LNCAP (cell line): ENCODE measurements around the gene MED25.

Experiments used
- CTCF ChIP-seq: fragments of 450-650 bp; IDR thresholded peaks from 2 replicates; pipeline ENCODE4 v1.5.1; 2017; ENCODE audit warnings: mild to moderate bottlenecking

MED25 gene

GRCh38 chr19:49874503-49875157 lies 56.5 kb downstream of the MED25 start:
- no peak for TF ChIP-seq CTCF

- TF ChIP-seq CTCF: no peak
These were observed 57.1 kb downstream of the MED25 start for GRCh38 chr19:49875177-49875576.

GRCh38 chr19:49875857-49876421 lies 57.9 kb downstream of the MED25 start:
- TF ChIP-seq CTCF: no peak

- TF ChIP-seq CTCF: no peak
These were observed 58.4 kb downstream of the MED25 start for GRCh38 chr19:49876422-49877019.

GRCh38 chr19:49877020-49877878 lies 59.2 kb downstream of the MED25 start, which contains the start of the genes AKT1S1 and TBC1D17:
Gene AKT1S1, minus strand, starts transcription at chr19:49877355. Its CDS starts 4,060 bp downstream, at chr19:49873295.
Gene TBC1D17, plus strand, starts transcription at chr19:49877702. Its CDS starts 22 bp downstream, at chr19:49877724.
- TF ChIP-seq CTCF: no peak

- no peak for TF ChIP-seq CTCF
These were observed 60.0 kb downstream of the MED25 start for GRCh38 chr19:49877879-49878743.

- TF ChIP-seq CTCF: no peak
These were observed 60.6 kb downstream of the MED25 start for GRCh38 chr19:49878744-49879070.
